AG04449 (cell line): ENCODE results near the gene ARSK.

ENCODE experiments used
- CTCF ChIA-PET: fragments of 350-600 bp; formaldehyde crosslinking; extraction: SDS; loops from one replicate; lab custom pipeline; 2021; ENCODE audit warnings: antibody characterized with exemption; lab: Yijun Ruan, JAX
- POLR2A ChIA-PET: fragments of 400-600, 350-600 bp; formaldehyde crosslinking; extraction: SDS; loops from one replicate; lab custom pipeline; 2020; ENCODE audit warnings: antibody characterized with exemption, inconsistent platforms; lab: Yijun Ruan, JAX
- DNase-seq: peaks from one replicate; pipeline ENCODE4 v3.0.0-alpha.2; 2010; ENCODE audit warnings: low read depth, low spot score
- H3K4me3 ChIP-seq: 2 replicates; pipeline ENCODE4 v1.5.1; 2011; ENCODE audit warnings: low read depth, mild to moderate bottlenecking, control low read depth, low read length
- TF ChIP-seq, protein P1 (sequence below): IDR thresholded peaks from one replicate; pipeline ENCODE4 v1.5.1; 2011; ENCODE audit warnings: mild to moderate bottlenecking, moderate library complexity, low read length, control low read depth, inconsistent platforms; ENCODE audit not compliant: insufficient read depth; ENCODE audit errors: missing control alignments

The ARSK gene

DNA sequence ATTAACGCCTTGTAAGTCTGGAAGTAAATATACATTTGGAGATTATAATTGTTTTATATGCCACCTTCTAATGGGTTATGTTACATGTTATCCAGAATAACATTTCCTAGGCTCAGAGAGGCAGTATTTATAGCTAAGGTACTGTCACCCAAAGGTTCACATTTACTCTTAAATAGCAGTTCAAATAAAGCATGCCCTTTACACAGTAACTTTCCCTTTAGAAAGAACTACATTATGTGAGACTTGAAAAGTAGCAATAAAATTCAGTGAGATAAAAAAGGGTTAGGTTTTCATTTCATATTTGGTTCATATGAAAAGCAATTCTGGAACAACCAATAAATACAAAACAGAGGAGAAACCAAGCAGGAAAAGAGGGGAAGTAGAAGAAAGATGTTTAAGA, 35.2 kb upstream of the ARSK start:
- ChIA-PET CTCF (no interaction called here), POLR2A (no interaction called here)
- TF ChIP-seq, protein P1, sequence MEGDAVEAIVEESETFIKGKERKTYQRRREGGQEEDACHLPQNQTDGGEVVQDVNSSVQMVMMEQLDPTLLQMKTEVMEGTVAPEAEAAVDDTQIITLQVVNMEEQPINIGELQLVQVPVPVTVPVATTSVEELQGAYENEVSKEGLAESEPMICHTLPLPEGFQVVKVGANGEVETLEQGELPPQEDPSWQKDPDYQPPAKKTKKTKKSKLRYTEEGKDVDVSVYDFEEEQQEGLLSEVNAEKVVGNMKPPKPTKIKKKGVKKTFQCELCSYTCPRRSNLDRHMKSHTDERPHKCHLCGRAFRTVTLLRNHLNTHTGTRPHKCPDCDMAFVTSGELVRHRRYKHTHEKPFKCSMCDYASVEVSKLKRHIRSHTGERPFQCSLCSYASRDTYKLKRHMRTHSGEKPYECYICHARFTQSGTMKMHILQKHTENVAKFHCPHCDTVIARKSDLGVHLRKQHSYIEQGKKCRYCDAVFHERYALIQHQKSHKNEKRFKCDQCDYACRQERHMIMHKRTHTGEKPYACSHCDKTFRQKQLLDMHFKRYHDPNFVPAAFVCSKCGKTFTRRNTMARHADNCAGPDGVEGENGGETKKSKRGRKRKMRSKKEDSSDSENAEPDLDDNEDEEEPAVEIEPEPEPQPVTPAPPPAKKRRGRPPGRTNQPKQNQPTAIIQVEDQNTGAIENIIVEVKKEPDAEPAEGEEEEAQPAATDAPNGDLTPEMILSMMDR, result no peak
- no peak for DNase-seq
- no peak overlapping the region for H3K4me3 ChIP-seq

DNA sequence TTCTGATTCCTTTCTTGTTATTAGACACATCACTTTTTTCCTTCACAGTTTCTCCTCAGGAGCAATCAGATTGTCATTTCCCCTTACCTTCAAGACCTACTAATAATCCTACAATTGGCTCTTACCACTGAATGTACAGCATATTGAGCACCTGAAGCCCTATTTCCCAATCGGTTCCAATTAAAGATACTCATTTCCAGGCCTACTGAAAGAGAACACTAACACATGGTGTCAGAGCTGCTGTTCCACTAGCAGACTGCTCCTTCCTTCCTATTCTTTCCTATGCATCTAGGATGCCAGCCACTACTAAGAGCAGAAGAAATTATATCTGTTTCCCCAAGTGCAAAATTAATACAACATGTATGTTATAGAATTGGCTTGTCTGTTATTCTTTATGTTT, 34.7 kb upstream of the ARSK start:
- H3K4me3 ChIP-seq, result no peak overlapping the region
- ChIA-PET CTCF (no interaction called here), POLR2A (no interaction called here)
- TF ChIP-seq, protein P1, result no peak
- no peak for DNase-seq

- no peak overlapping the region for H3K4me3 ChIP-seq
- DNase-seq, result no peak
- ChIA-PET CTCF (no interaction called here), POLR2A (no interaction called here)
- TF ChIP-seq, protein P1, result no peak
These were observed 30.5 kb upstream of the ARSK start for GRCh38 chr5:95524423-95524822.

GRCh38 chr5:95526871-95527270, 28.0 kb upstream of the ARSK start:
- ChIA-PET CTCF (no interaction called here), POLR2A (no interaction called here)
- DNase-seq, result no peak
- TF ChIP-seq, protein P1, result no peak
- H3K4me3 ChIP-seq, result no peak overlapping the region

GRCh38 chr5:95528565-95528964, 26.3 kb upstream of the ARSK start:
- ChIA-PET POLR2A (no interaction called here), CTCF (no interaction called here)
- TF ChIP-seq, protein P1, result no peak
- no peak for DNase-seq
- H3K4me3 ChIP-seq, result no peak overlapping the region

DNA sequence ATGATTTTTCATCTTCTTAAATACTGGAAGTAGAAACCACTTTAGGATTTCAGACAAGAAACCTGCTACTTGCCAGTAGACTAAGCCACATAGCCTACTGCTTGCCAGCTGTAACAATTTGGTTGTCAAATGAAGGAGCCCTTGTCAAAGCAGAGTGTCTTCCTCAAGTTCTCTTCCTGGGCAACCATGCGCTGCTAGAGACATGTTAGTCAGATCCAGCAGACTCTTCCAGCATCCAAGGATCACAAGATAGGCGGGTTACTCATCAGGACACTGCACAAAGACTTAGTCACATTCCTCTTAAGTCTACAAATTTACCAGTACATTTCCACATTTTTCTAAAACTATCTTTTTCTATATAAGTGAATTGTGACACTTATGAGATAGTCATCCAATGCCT, 24.5 kb upstream of the ARSK start:
- POLR2A ChIA-PET, result no interaction called here
- DNase-seq, result peak; percentile 80
- H3K4me3 ChIP-seq, result no peak overlapping the region
- CTCF ChIA-PET, result no interaction called here
- TF ChIP-seq, protein P1, result no peak
